SK-N-SH (cell line): Measurements from ENCODE around the gene MYH7B. TPM values are rescaled to one million over a fixed set of nuclear protein-coding genes. Genes with fewer than 3 reads are reported as not detected.

Experiments used
- CTCF ChIA-PET: fragments of 300-600, 350-600 bp; formaldehyde crosslinking; extraction: SDS; loops from one replicate; lab custom pipeline; 2021; lab: Yijun Ruan, JAX
- POLR2A ChIA-PET: fragments of 350-600 bp; sonication (Branson Sonifier 250); formaldehyde crosslinking; extraction: SDS; loops from one replicate; lab custom pipeline; 2020; ENCODE audit warnings: antibody characterized with exemption, inconsistent platforms; lab: Yijun Ruan, JAX
- DNase-seq: peaks from one replicate; pipeline ENCODE4 v3.0.0; 2012
- H2AFZ ChIP-seq: fragments of 200-600 bp; sonication (generic); 2 replicates; pipeline ENCODE4 v1.8.1; 2016; ENCODE audit warnings: antibody characterized with exemption, mild to moderate bottlenecking, low read depth
- H3F3A ChIP-seq: fragments of 200-600 bp; sonication (generic); replicated peaks from 2 replicates; pipeline ENCODE3; 2016; ENCODE audit warnings: antibody characterized with exemption, mild to moderate bottlenecking; ENCODE audit not compliant: insufficient read depth
- H3K27ac ChIP-seq, 2 experiments: fragments of 200-500 bp in 1 of 2; fragments of 200-600 bp in 1 of 2; sonication (Bioruptor generic) in 1 of 2; sonication (generic), shearing (Covaris generic) in 1 of 2; 2 replicates each; pipeline versions ENCODE4 v1.5.1 to v1.6.1; 2014 to 2016; ENCODE audit warnings: low read depth in 2 of 2, inconsistent platforms in 1 of 2, low read length in 1 of 2, mild to moderate bottlenecking in 1 of 2, mixed read lengths in 1 of 2
- H3K27me3 ChIP-seq: fragments of 200-600 bp; sonication (generic), shearing (Covaris generic); 2 replicates; pipeline ENCODE4 v1.6.1; 2016; ENCODE audit warnings: mixed run types; ENCODE audit not compliant: insufficient read depth
- H3K36me3 ChIP-seq, 2 experiments: fragments of 200-500 bp in 1 of 2; fragments of 200-600 bp in 1 of 2; sonication (Bioruptor generic) in 1 of 2; sonication (generic) in 1 of 2; replicated peaks in 1 of 2; 2 replicates each; pipeline versions ENCODE3 to v1.5.1; 2014 to 2016; ENCODE audit warnings: low read length in 1 of 2, mild to moderate bottlenecking in 1 of 2; ENCODE audit not compliant: insufficient read depth in 2 of 2, control insufficient read depth in 1 of 2
- H3K4me1 ChIP-seq, 2 experiments: fragments of 200-500 bp in 1 of 2; fragments of 200-600 bp in 1 of 2; sonication (Bioruptor generic) in 1 of 2; sonication (generic), shearing (Covaris generic) in 1 of 2; 2 replicates each; pipeline versions ENCODE4 v1.5.1 to v1.6.1; 2014 to 2016; ENCODE audit warnings: low read depth in 1 of 2, low read length in 1 of 2, mixed run types in 1 of 2; ENCODE audit not compliant: insufficient read depth in 2 of 2, control insufficient read depth in 1 of 2
- H3K4me2 ChIP-seq: fragments of 200-600 bp; sonication (generic), shearing (Covaris generic); 2 replicates; pipeline ENCODE4 v1.6.1; 2017; ENCODE audit warnings: mixed run types
- H3K4me3 ChIP-seq, 2 experiments: fragments of 200-500 bp in 1 of 2; fragments of 200-600 bp in 1 of 2; sonication (Bioruptor generic) in 1 of 2; sonication (generic), shearing (Covaris generic) in 1 of 2; 2 replicates each; pipeline versions ENCODE4 v1.5.1 to v1.8.1; 2014 to 2016; ENCODE audit warnings: low read depth in 2 of 2, inconsistent platforms in 1 of 2, low read length in 1 of 2, mild to moderate bottlenecking in 1 of 2, mixed read lengths in 1 of 2, moderate library complexity in 1 of 2
- H3K79me2 ChIP-seq: fragments of 200-600 bp; sonication (generic); 2 replicates; pipeline ENCODE4 v1.8.1; 2017; ENCODE audit warnings: mild to moderate bottlenecking; ENCODE audit not compliant: insufficient read depth
- H3K9ac ChIP-seq: fragments of 200-600 bp; sonication (generic); 2 replicates; pipeline ENCODE4 v1.6.1; 2017; ENCODE audit warnings: mixed run types
- H3K9me2 ChIP-seq: fragments of 200-600 bp; sonication (generic); 2 replicates; pipeline ENCODE4 v1.6.1; 2017; ENCODE audit warnings: mixed run types
- H3K9me3 ChIP-seq: fragments of 200-600 bp; sonication (generic); 2 replicates; pipeline ENCODE4 v1.6.1; 2017; ENCODE audit warnings: mixed run types, mild to moderate bottlenecking, moderate library complexity
- H4K20me1 ChIP-seq: fragments of 200-600 bp; sonication (generic); 2 replicates; pipeline ENCODE4 v1.6.1; 2017; ENCODE audit warnings: mild to moderate bottlenecking, mixed run types; ENCODE audit not compliant: insufficient read depth
- CHD2 ChIP-seq: fragments of 150-350 bp; IDR thresholded peaks from 2 replicates; pipeline ENCODE4 v1.6.1; 2018; ENCODE audit warnings: low read length; ENCODE audit not compliant: partially characterized antibody
- ELF1 ChIP-seq: IDR thresholded peaks from 2 replicates; pipeline ENCODE4 v1.4.0; 2012
- EZH2phosphoT487 ChIP-seq: fragments of 200-600 bp; sonication (generic); IDR thresholded peaks from 2 replicates; pipeline ENCODE4 v1.6.1; 2017; ENCODE audit warnings: low read depth, mixed run types, mild to moderate bottlenecking, antibody characterized with exemption, moderate library complexity, borderline replicate concordance
- FOSL2 ChIP-seq: IDR thresholded peaks from 2 replicates; pipeline ENCODE4 v1.4.0; 2012; ENCODE audit warnings: low read depth, mild to moderate bottlenecking, moderate library complexity, borderline replicate concordance
- GATA2 ChIP-seq: sonication (generic); formaldehyde crosslinking; IDR thresholded peaks from 2 replicates; pipeline ENCODE4 v1.5.0; 2020; ENCODE audit warnings: mild to moderate bottlenecking, missing genetic modification reagents
- JUND ChIP-seq: IDR thresholded peaks from 2 replicates; pipeline ENCODE4 v1.4.0; 2012
- MEF2A ChIP-seq: IDR thresholded peaks from 2 replicates; pipeline ENCODE4 v1.4.0; 2012; ENCODE audit warnings: low read depth, borderline replicate concordance
- MXI1 ChIP-seq: IDR thresholded peaks from 2 replicates; pipeline ENCODE4 v1.6.1; 2012; ENCODE audit warnings: mild to moderate bottlenecking, low read depth, low read length, improper control_type of control experiment
- NFIC ChIP-seq: IDR thresholded peaks from 2 replicates; pipeline ENCODE4 v1.4.0; 2012; ENCODE audit warnings: borderline replicate concordance
- NRF1 ChIP-seq: IDR thresholded peaks from 2 replicates; pipeline ENCODE4 v1.6.1; 2012; ENCODE audit warnings: low read depth, mild to moderate bottlenecking, low read length
- RAD21 ChIP-seq: IDR thresholded peaks from 2 replicates; pipeline ENCODE4 v1.6.1; 2012; ENCODE audit warnings: mild to moderate bottlenecking, low read length
- RCOR1 ChIP-seq: fragments of 150-350 bp; IDR thresholded peaks from 2 replicates; pipeline ENCODE4 v1.6.1; 2017; ENCODE audit warnings: antibody characterized with exemption, low read length
- RFX5 ChIP-seq: IDR thresholded peaks from 2 replicates; pipeline ENCODE4 v1.6.1; 2012; ENCODE audit warnings: mild to moderate bottlenecking, improper control_type of control experiment, low read length
- TAF1 ChIP-seq: IDR thresholded peaks from 2 replicates; pipeline ENCODE4 v1.6.1; 2012; ENCODE audit warnings: low read depth, mild to moderate bottlenecking, low read length, moderate library complexity, borderline replicate concordance
- TCF12 ChIP-seq: IDR thresholded peaks from 2 replicates; pipeline ENCODE4 v1.4.0; 2012
- YY1 ChIP-seq: IDR thresholded peaks from 2 replicates; pipeline ENCODE4 v1.4.0; 2012; ENCODE audit warnings: low read depth, mild to moderate bottlenecking
- WGBS: methylation state at CpG from one replicate; pipeline ENCODE4 v1.1.6; 2017; ENCODE audit warnings: low lambda C conversion rate; 5-methylcytosine and 5-hydroxymethylcytosine counted together
- polyA plus RNA-seq, 3 experiments: library from polyadenylated mRNA; depleted of rRNA; stranded (reverse); fragments of >200 nt; gene quantifications; 2 replicates each; pipeline ENCODE4 v1.2.3, GENCODE V29; 2012
- TF ChIP-seq, protein P1 (sequence below): IDR thresholded peaks from 2 replicates; pipeline ENCODE4; 2012
- TF ChIP-seq, protein P2 (sequence below): fragments of 200-600 bp; sonication (generic); IDR thresholded peaks from 2 replicates; pipeline ENCODE4 v1.6.1; 2017; ENCODE audit warnings: antibody characterized with exemption, mild to moderate bottlenecking, moderate library complexity
- TF ChIP-seq, protein P3 (sequence below): fragments of 150-350 bp; IDR thresholded peaks from 2 replicates; pipeline ENCODE4 v1.6.1; 2016; ENCODE audit warnings: mild to moderate bottlenecking, low read depth, low read length

MYH7B gene
- polyA plus RNA-seq, 1 of the 3 experiments (the other 2 are of a cell fraction) = 0.41 TPM

GRCh38 chr20:34998331-34998950 lies 42.8 kb downstream of the MYH7B start:
- TF ChIP-seq MXI1 = no peak
- TF ChIP-seq RAD21 = peak; percentile 14; the same call in 1 of the 2 replicates
- TF ChIP-seq ELF1 = no peak
- TF ChIP-seq, all 33 proteins: peak for 1
- no peaks in the 10 kb centered on the region; a peak in 1 of 4 replicates for H3K4me1 ChIP-seq
- H3K36me3 ChIP-seq = peaks cover 8 to 71% of the 10 kb centered on the region in 2 experiments
- no peaks in the 10 kb centered on the region for H3K9me2 ChIP-seq
- no peaks in the 10 kb centered on the region for H3K9me3 ChIP-seq
- H2AFZ ChIP-seq = no peak overlapping the region
- no peak overlapping the region for H3K27ac ChIP-seq
- H3F3A ChIP-seq = no peaks in the 10 kb centered on the region
- 96% methylated on average over 18 of the region's 28 CpGs for WGBS
- POLR2A ChIA-PET = no interaction called here
- CTCF ChIA-PET = interaction anchor here (0.8 to 1.4 kb wide), 4 partner anchors 11 to 126 kb away, joined by 3 to 6 read pairs (median 4); partner anchors contain the start of genes GGT7 and TRPC4AP
- no peak overlapping the region for H3K9ac ChIP-seq
- no peak overlapping the region for H3K4me2 ChIP-seq
- no peaks in the 10 kb centered on the region for H3K79me2 ChIP-seq
- H3K27me3 ChIP-seq = no peaks in the 10 kb centered on the region
- no peak for DNase-seq
- no peak overlapping the region for H3K4me3 ChIP-seq
- H4K20me1 ChIP-seq = no peaks in the 10 kb centered on the region

DNA sequence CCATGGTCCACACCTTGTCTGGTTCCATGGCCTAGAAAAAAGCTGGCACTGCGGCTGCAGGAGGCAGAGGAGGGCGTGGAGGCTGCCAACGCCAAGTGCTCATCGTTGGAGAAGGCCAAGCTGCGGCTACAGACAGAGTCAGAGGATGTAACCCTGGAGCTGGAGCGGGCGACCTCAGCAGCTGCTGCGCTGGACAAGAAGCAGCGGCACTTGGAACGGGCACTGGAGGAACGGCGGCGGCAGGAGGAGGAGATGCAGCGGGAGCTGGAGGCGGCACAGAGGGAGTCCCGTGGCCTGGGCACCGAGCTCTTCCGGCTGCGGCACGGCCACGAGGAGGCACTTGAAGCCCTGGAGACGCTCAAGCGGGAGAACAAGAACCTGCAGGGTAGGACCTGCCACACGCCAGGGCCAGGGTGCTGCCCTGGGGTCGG lies 43.4 kb downstream of the MYH7B start:
- Histone ChIP-seq H3K9ac (no peak overlapping the region), H3K4me3 (no peak overlapping the region), H3K9me3 (no peaks in the 10 kb centered on the region), H3F3A (no peaks in the 10 kb centered on the region), H3K4me2 (no peak overlapping the region), H3K27ac (no peak overlapping the region), H3K9me2 (no peaks in the 10 kb centered on the region), H3K4me1 (no peaks in the 10 kb centered on the region; a peak in 1 of 4 replicates), H4K20me1 (no peaks in the 10 kb centered on the region), H3K36me3 (peaks cover 8 to 74% of the 10 kb centered on the region in 2 experiments), H2AFZ (no peak overlapping the region), H3K79me2 (no peaks in the 10 kb centered on the region), H3K27me3 (no peaks in the 10 kb centered on the region)
- 98% methylated on average over 17 of the region's 25 CpGs for WGBS
- TF ChIP-seq RCOR1 (no peak), EZH2phosphoT487 (no peak), TCF12 (no peak), YY1 (no peak), GATA2 (CRISPR knock-in tag) (no peak), MEF2A (no peak), RFX5 (no peak), NFIC (no peak), CHD2 (no peak), JUND (no peak), ELF1 (no peak), NRF1 (no peak), FOSL2 (no peak), RAD21 (no peak), TAF1 (no peak)
- TF ChIP-seq, protein P1, sequence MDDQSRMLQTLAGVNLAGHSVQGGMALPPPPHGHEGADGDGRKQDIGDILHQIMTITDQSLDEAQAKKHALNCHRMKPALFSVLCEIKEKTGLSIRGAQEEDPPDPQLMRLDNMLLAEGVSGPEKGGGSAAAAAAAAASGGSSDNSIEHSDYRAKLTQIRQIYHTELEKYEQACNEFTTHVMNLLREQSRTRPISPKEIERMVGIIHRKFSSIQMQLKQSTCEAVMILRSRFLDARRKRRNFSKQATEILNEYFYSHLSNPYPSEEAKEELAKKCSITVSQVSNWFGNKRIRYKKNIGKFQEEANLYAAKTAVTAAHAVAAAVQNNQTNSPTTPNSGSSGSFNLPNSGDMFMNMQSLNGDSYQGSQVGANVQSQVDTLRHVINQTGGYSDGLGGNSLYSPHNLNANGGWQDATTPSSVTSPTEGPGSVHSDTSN = no peak
- TF ChIP-seq, protein P2, sequence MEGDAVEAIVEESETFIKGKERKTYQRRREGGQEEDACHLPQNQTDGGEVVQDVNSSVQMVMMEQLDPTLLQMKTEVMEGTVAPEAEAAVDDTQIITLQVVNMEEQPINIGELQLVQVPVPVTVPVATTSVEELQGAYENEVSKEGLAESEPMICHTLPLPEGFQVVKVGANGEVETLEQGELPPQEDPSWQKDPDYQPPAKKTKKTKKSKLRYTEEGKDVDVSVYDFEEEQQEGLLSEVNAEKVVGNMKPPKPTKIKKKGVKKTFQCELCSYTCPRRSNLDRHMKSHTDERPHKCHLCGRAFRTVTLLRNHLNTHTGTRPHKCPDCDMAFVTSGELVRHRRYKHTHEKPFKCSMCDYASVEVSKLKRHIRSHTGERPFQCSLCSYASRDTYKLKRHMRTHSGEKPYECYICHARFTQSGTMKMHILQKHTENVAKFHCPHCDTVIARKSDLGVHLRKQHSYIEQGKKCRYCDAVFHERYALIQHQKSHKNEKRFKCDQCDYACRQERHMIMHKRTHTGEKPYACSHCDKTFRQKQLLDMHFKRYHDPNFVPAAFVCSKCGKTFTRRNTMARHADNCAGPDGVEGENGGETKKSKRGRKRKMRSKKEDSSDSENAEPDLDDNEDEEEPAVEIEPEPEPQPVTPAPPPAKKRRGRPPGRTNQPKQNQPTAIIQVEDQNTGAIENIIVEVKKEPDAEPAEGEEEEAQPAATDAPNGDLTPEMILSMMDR = no peak
- TF ChIP-seq, protein P3, sequence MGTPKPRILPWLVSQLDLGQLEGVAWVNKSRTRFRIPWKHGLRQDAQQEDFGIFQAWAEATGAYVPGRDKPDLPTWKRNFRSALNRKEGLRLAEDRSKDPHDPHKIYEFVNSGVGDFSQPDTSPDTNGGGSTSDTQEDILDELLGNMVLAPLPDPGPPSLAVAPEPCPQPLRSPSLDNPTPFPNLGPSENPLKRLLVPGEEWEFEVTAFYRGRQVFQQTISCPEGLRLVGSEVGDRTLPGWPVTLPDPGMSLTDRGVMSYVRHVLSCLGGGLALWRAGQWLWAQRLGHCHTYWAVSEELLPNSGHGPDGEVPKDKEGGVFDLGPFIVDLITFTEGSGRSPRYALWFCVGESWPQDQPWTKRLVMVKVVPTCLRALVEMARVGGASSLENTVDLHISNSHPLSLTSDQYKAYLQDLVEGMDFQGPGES = no peak
- POLR2A ChIA-PET = no interaction called here
- CTCF ChIA-PET = interaction anchor here (0.8 to 1.4 kb wide), 3 partner anchors 11 to 125 kb away, joined by 3 to 5 read pairs (median 3); partner anchors contain the start of gene TRPC4AP
- no peak for DNase-seq
